ENCODE results near the gene TRAFD1.

- no peak for TF ChIP-seq POLR2AphosphoS5 (IDR thresholded peaks at IDR 0.05; ENCODE audit: low read depth, low read length)
- TF ChIP-seq CTCF (IDR thresholded peaks at IDR 0.05 in 2 of 3, conservative IDR thresholded peaks at IDR 0.05 in 1 of 3; ENCODE audit: borderline replicate concordance in 1 of 3, insufficient read depth in 1 of 3, low read depth in 2 of 3, low read length in 2 of 3): no peak
- TF ChIP-seq POLR2A (IDR thresholded peaks at IDR 0.05; ENCODE audit: borderline replicate concordance, extremely low read depth, insufficient read depth, insufficient read length): no peak
- TF ChIP-seq REST (IDR thresholded peaks at IDR 0.05; ENCODE audit: low read depth): no peak
- no peak for TF ChIP-seq RAD21 (IDR thresholded peaks at IDR 0.05; ENCODE audit: low read depth)
- TF ChIP-seq ZNF274 (IDR thresholded peaks at IDR 0.05; ENCODE audit: low read depth, low read length): no peak
- TF ChIP-seq EZH2 (IDR thresholded peaks at IDR 0.05): no peak
- TF ChIP-seq SP1 (IDR thresholded peaks at IDR 0.05; ENCODE audit: low read depth): no peak
These were observed 57.1 kb downstream of the TRAFD1 start for GRCh38 chr12:112182499-112182898.

All from HCT116 (cell line).